ENCODE measurements around the gene RPGR.

DNA sequence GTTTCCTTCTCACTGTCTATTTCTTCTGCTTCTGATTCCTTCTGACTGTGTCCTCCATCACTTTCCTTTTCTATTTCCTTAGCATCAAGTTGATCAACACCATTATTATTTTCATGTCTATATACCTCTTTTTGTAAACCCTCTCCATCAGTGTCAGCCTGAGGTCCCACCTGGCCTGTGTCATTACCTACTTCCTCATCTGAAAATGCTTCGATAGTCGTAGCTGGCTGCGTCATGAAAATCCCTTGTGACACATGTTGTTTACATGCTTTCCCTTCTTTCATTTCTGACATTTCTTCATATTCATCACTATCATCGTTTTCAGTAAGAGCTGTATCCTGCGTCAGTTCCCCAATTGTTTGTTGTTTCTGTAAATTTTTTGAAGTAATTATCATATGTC, 39.6 kb downstream of the RPGR start:
- TF ChIP-seq, protein P1, sequence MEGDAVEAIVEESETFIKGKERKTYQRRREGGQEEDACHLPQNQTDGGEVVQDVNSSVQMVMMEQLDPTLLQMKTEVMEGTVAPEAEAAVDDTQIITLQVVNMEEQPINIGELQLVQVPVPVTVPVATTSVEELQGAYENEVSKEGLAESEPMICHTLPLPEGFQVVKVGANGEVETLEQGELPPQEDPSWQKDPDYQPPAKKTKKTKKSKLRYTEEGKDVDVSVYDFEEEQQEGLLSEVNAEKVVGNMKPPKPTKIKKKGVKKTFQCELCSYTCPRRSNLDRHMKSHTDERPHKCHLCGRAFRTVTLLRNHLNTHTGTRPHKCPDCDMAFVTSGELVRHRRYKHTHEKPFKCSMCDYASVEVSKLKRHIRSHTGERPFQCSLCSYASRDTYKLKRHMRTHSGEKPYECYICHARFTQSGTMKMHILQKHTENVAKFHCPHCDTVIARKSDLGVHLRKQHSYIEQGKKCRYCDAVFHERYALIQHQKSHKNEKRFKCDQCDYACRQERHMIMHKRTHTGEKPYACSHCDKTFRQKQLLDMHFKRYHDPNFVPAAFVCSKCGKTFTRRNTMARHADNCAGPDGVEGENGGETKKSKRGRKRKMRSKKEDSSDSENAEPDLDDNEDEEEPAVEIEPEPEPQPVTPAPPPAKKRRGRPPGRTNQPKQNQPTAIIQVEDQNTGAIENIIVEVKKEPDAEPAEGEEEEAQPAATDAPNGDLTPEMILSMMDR (conservative IDR thresholded peaks at IDR 0.05) = no peak
- no peak for TF ChIP-seq ZFX (IDR thresholded peaks at IDR 0.05)

All from C4-2B (cell line).